Activated CD4-positive, alpha-beta T cell treated with anti-CD3 and anti-CD28 coated beads for 36 hours (primary cell): Measurements from ENCODE around the gene TENT5C. TPM values are rescaled to one million over a fixed set of nuclear protein-coding genes. Genes with fewer than 3 reads are reported as not detected.

Experiments
- ATAC-seq: fragments of 200-7000 bp; cut with Tn5 transposase; one replicate; pipeline ENCODE4 v1.10.0; 2021; ENCODE audit warnings: mild to moderate bottlenecking, moderate library complexity
- CTCF ChIA-PET: fragments of 350-600 bp; sonication (Branson Sonifier 250); formaldehyde crosslinking; loops from one replicate; lab custom pipeline; 2021; ENCODE audit warnings: antibody characterized with exemption; lab: Charles Lee
- POLR2A ChIA-PET: fragments of 350-600 bp; sonication (Branson Sonifier 250); formaldehyde crosslinking; loops from one replicate; lab custom pipeline; 2021; ENCODE audit warnings: antibody characterized with exemption, inconsistent platforms; lab: Charles Lee
- DNase-seq: peaks from one replicate; pipeline ENCODE4 v3.0.0-alpha.2; 2020
- H3K27ac Mint-ChIP-seq: one replicate; pipeline ENCODE4 v1.8.0; 2021; ENCODE audit warnings: mixed read lengths
- H3K27me3 Mint-ChIP-seq: one replicate; pipeline ENCODE4 v1.8.0; 2021; ENCODE audit warnings: mixed read lengths
- H3K36me3 Mint-ChIP-seq: one replicate; pipeline ENCODE4 v1.8.0; 2021; ENCODE audit warnings: low read depth, mixed read lengths
- H3K4me1 Mint-ChIP-seq: one replicate; pipeline ENCODE4 v1.8.0; 2021; ENCODE audit warnings: mixed read lengths
- H3K4me3 Mint-ChIP-seq: one replicate; pipeline ENCODE4 v1.8.0; 2021; ENCODE audit warnings: mild to moderate bottlenecking, moderate library complexity, mixed read lengths
- H3K9me3 Mint-ChIP-seq: one replicate; pipeline ENCODE4 v1.8.0; 2021; ENCODE audit warnings: low read depth, mixed read lengths
- intact Hi-C, 2 experiments: fragments of 100-400 bp; cut with DNase I in 1 of 2; cut with micrococcal nuclease in 1 of 2; formaldehyde crosslinking; loops; one replicate each; pipeline versions ENCODE4 v1.14.2 to v1.15.1; 2022 to 2024; cut with DNase I, micrococcal nuclease
- total RNA-seq, 2 experiments: library from RNA; stranded (reverse); gene quantifications; one replicate each; pipeline ENCODE4 v1.2.3, GENCODE V29; 2021

TENT5C gene
- total RNA-seq, 2 experiments from 2014 or later, result 6.0 to 6.4 TPM

GRCh38 chr1:117665556-117666270 lies 59.9 kb downstream of the TENT5C start:
- Mint-ChIP-seq H3K9me3 (peaks cover 9% of the 10 kb centered on the region), H3K27ac (peak overlapping the region; percentile 69), H3K4me1 (peaks cover 53% of the 10 kb centered on the region), H3K4me3 (no peak overlapping the region), H3K36me3 (peaks cover 9% of the 10 kb centered on the region), H3K27me3 (peaks cover 6% of the 10 kb centered on the region)
- DNase-seq (no peak), ATAC-seq (no peak)
- intact Hi-C loops, result loop anchor here (2.0 to 10.0 kb wide), 5 partner anchors 23 to 1289 kb away; partner anchors contain the start of genes CD101 (in 1 of the 2), GDAP2 (in 1 of the 2) and WDR3 (in 1 of the 2)
- POLR2A ChIA-PET, result interaction anchor here (2.5 kb wide), 1 partner anchor 10 kb away, joined by 14 read pairs; no protein-coding TSS in a partner anchor
- CTCF ChIA-PET, result interaction anchor here (0.8 to 3.9 kb wide), 6 partner anchors 9 to 133 kb away, joined by 3 to 14 read pairs (median 5); no protein-coding TSS in a partner anchor

- H3K27ac Mint-ChIP-seq, result no peak overlapping the region
- intact Hi-C loops, result loop anchor here in 1 of 2 experiments (10.0 kb wide), 1 partner anchor 665 kb away; the partner anchor contains the start of gene CD101
- no peak for DNase-seq
- peaks cover 2% of the 10 kb centered on the region for H3K27me3 Mint-ChIP-seq
- H3K9me3 Mint-ChIP-seq, result no peaks in the 10 kb centered on the region
- no peak for ATAC-seq
- H3K36me3 Mint-ChIP-seq, result no peaks in the 10 kb centered on the region
- no peak overlapping the region for H3K4me3 Mint-ChIP-seq
- POLR2A ChIA-PET, result interaction anchor here (0.6 kb wide), 1 partner anchor 50 kb away, joined by 6 read pairs; no protein-coding TSS in a partner anchor
- peaks cover 32% of the 10 kb centered on the region for H3K4me1 Mint-ChIP-seq
- CTCF ChIA-PET, result interaction anchor here (1.0 to 1.3 kb wide), 2 partner anchors 43 to 85 kb away, joined by 3 read pairs; no protein-coding TSS in a partner anchor
Measured at GRCh38 chr1:117669572-117669971, 63.7 kb downstream of the TENT5C start.

- Mint-ChIP-seq H3K27me3 (peaks cover 2% of the 10 kb centered on the region), H3K4me3 (no peak overlapping the region), H3K9me3 (no peaks in the 10 kb centered on the region), H3K27ac (no peak overlapping the region), H3K4me1 (peaks cover 18% of the 10 kb centered on the region), H3K36me3 (no peaks in the 10 kb centered on the region)
- DNase-seq, result no peak
- no peak for ATAC-seq
- ChIA-PET CTCF (interaction anchor here (1.0 to 1.5 kb wide), 3 partner anchors 20 to 87 kb away, joined by 3 to 5 read pairs (median 3); no protein-coding TSS in a partner anchor), POLR2A (no interaction called here)
- intact Hi-C loops, result loop anchor here in 1 of 2 experiments (5.0 kb wide), 1 partner anchor 86 kb away; no protein-coding TSS in a partner anchor
Measured at GRCh38 chr1:117670976-117671780, 65.3 kb downstream of the TENT5C start.

- Mint-ChIP-seq H3K4me1 (peaks cover 18% of the 10 kb centered on the region), H3K36me3 (no peaks in the 10 kb centered on the region), H3K27ac (no peak overlapping the region), H3K9me3 (no peaks in the 10 kb centered on the region), H3K4me3 (no peak overlapping the region), H3K27me3 (peaks cover 2% of the 10 kb centered on the region)
- ChIA-PET POLR2A (no interaction called here), CTCF (interaction anchor here (1.5 kb wide), 1 partner anchor 86 kb away, joined by 5 read pairs; no protein-coding TSS in a partner anchor)
- intact Hi-C loops, result loop anchor here in 1 of 2 experiments (5.0 kb wide), 1 partner anchor 85 kb away; no protein-coding TSS in a partner anchor
- no peak for DNase-seq
- no peak for ATAC-seq
Measured at GRCh38 chr1:117671781-117672501, 66.1 kb downstream of the TENT5C start.

- no peak overlapping the region for H3K4me3 Mint-ChIP-seq
- CTCF ChIA-PET, result interaction anchor here (2.0 to 2.9 kb wide), 3 partner anchors 51 to 138 kb away, joined by 4 to 19 read pairs (median 13); no protein-coding TSS in a partner anchor
- ATAC-seq, result no peak
- POLR2A ChIA-PET, result interaction anchor here (0.8 kb wide), 1 partner anchor 126 kb away, joined by 3 read pairs; no protein-coding TSS in a partner anchor
- no peaks in the 10 kb centered on the region for H3K36me3 Mint-ChIP-seq
- no peak for DNase-seq
- peaks cover 2% of the 10 kb centered on the region for H3K27me3 Mint-ChIP-seq
- H3K9me3 Mint-ChIP-seq, result no peaks in the 10 kb centered on the region
- no peak overlapping the region for H3K27ac Mint-ChIP-seq
- intact Hi-C loops, result loop anchor here in 1 of 2 experiments (5.0 kb wide), 1 partner anchor 85 kb away; no protein-coding TSS in a partner anchor
- H3K4me1 Mint-ChIP-seq, result peaks cover 18% of the 10 kb centered on the region
Measured at GRCh38 chr1:117672756-117673155, 66.9 kb downstream of the TENT5C start.

- Mint-ChIP-seq H3K4me1 (peaks cover 16% of the 10 kb centered on the region), H3K27ac (no peak overlapping the region), H3K4me3 (no peak overlapping the region), H3K36me3 (no peaks in the 10 kb centered on the region), H3K27me3 (peaks cover 2% of the 10 kb centered on the region), H3K9me3 (no peaks in the 10 kb centered on the region)
- POLR2A ChIA-PET, result interaction anchor here (0.7 kb wide), 1 partner anchor 17 kb away, joined by 3 read pairs; no protein-coding TSS in a partner anchor
- CTCF ChIA-PET, result interaction anchor here (0.7 to 2.9 kb wide), 9 partner anchors 8 to 164 kb away, joined by 3 to 19 read pairs (median 8); no protein-coding TSS in a partner anchor
- intact Hi-C loops, result loop anchor here in 1 of 2 experiments (5.0 kb wide), 1 partner anchor 84 kb away; no protein-coding TSS in a partner anchor
- ATAC-seq (peak; percentile 73), DNase-seq (no peak)
Measured at GRCh38 chr1:117673405-117673804, 67.6 kb downstream of the TENT5C start.

- H3K9me3 Mint-ChIP-seq, result no peaks in the 10 kb centered on the region
- POLR2A ChIA-PET, result no interaction called here
- H3K27me3 Mint-ChIP-seq, result no peaks in the 10 kb centered on the region
Measured at GRCh38 chr1:117674521-117675400, 68.9 kb downstream of the TENT5C start.

GRCh38 chr1:117675907-117676430 lies 70.1 kb downstream of the TENT5C start:
- no peak overlapping the region for H3K4me3 Mint-ChIP-seq
- no peak overlapping the region for H3K27ac Mint-ChIP-seq
- H3K36me3 Mint-ChIP-seq, result no peaks in the 10 kb centered on the region
- ChIA-PET POLR2A (interaction anchor here (0.6 kb wide), 1 partner anchor 52 kb away, joined by 4 read pairs; no protein-coding TSS in a partner anchor), CTCF (interaction anchor here (0.8 to 2.7 kb wide), 10 partner anchors 10 to 163 kb away, joined by 3 to 14 read pairs (median 6); no protein-coding TSS in a partner anchor)
- peaks cover 16% of the 10 kb centered on the region for H3K4me1 Mint-ChIP-seq
- DNase-seq (no peak), ATAC-seq (no peak)
- H3K27me3 Mint-ChIP-seq, result no peaks in the 10 kb centered on the region
- no peaks in the 10 kb centered on the region for H3K9me3 Mint-ChIP-seq
- intact Hi-C loops, result loop anchor here in 1 of 2 experiments (2.0 kb wide), 1 partner anchor 141 kb away; no protein-coding TSS in a partner anchor

More at GRCh38 chr1:117674521-117675400, 68.9 kb downstream of the TENT5C start:
- DNase-seq (peak; percentile 67), ATAC-seq (peak; percentile 72)
- H3K36me3 Mint-ChIP-seq, result no peaks in the 10 kb centered on the region
- no peak overlapping the region for H3K4me3 Mint-ChIP-seq
- CTCF ChIA-PET, result interaction anchor here (0.6 to 2.9 kb wide), 18 partner anchors 9 to 166 kb away, joined by 3 to 19 read pairs (median 4); no protein-coding TSS in a partner anchor
- intact Hi-C loops, result loop anchor here in 1 of 2 experiments (1.0 to 5.0 kb wide), 3 partner anchors 83 to 162 kb away; no protein-coding TSS in a partner anchor
- H3K4me1 Mint-ChIP-seq, result peaks cover 16% of the 10 kb centered on the region
- H3K27ac Mint-ChIP-seq, result no peak overlapping the region

GRCh38 chr1:117676615-117677130 lies 70.8 kb downstream of the TENT5C start:
- H3K27ac Mint-ChIP-seq, result no peak overlapping the region
- H3K4me3 Mint-ChIP-seq, result no peak overlapping the region
- no peaks in the 10 kb centered on the region for H3K36me3 Mint-ChIP-seq
- ChIA-PET CTCF (interaction anchor here (0.8 to 2.6 kb wide), 7 partner anchors 16 to 163 kb away, joined by 3 to 13 read pairs (median 5); no protein-coding TSS in a partner anchor), POLR2A (interaction anchor here (0.6 kb wide), 1 partner anchor 52 kb away, joined by 4 read pairs; no protein-coding TSS in a partner anchor)
- ATAC-seq (peak; percentile 54), DNase-seq (no peak)
- no peaks in the 10 kb centered on the region for H3K9me3 Mint-ChIP-seq
- intact Hi-C loops, result no loop called here
- peaks cover under 1% of the 10 kb centered on the region for H3K27me3 Mint-ChIP-seq
- H3K4me1 Mint-ChIP-seq, result peaks cover 16% of the 10 kb centered on the region
